K562 (cell line): ENCODE results near the gene PTPN7. TPM values are rescaled to one million over a fixed set of nuclear protein-coding genes. Genes with fewer than 3 reads are reported as not detected.

ENCODE experiments used
- ATAC-seq: fragments of 200-7000 bp; cut with Tn5 transposase; 3 replicates; pipeline ENCODE4 v1.9.1; 2020; ENCODE audit warnings: moderate library complexity
- BruUV-seq: library from RNA; stranded (reverse); fragments of 400-500 nt; replicated peaks from 2 replicates; lab custom pipeline; 2021; lab: Mats Ljungman, UMichigan
- CTCF ChIA-PET: fragments of 300-600 bp; formaldehyde crosslinking; extraction: SDS; loops from one replicate; lab custom pipeline; 2021; ENCODE audit warnings: low intra/inter-chr PET ratio; lab: Yijun Ruan, JAX
- POLR2A ChIA-PET: fragments of 300-600, 350-650 bp; sonication (Branson Sonifier 250); formaldehyde crosslinking; extraction: SDS; loops from one replicate; lab custom pipeline; 2021; ENCODE audit warnings: antibody characterized with exemption, inconsistent platforms; lab: Yijun Ruan, JAX
- DNase-seq, 4 experiments: peaks; one replicate each; pipeline versions ENCODE4 v3.0.0 to v3.0.0-alpha.2; 2011 to 2018; ENCODE audit warnings: low spot score in 3 of 4, mixed read lengths in 3 of 4; ENCODE audit errors: extremely low read depth in 1 of 4
- FAIRE-seq: peaks from 2 replicates; lab custom pipeline; 2011; peaks lifted over from hg19 to GRCh38; lab: Jason Lieb, UNC
- H2AFZ ChIP-seq: 2 replicates; pipeline ENCODE4 v1.6.0; 2011; ENCODE audit warnings: low read depth, low read length, control low read depth, inconsistent platforms
- H3K27ac ChIP-seq: fragments of 200-600 bp; 3 replicates; pipeline ENCODE4 v1.8.0; 2011; ENCODE audit warnings: low read depth, mild to moderate bottlenecking, control low read depth, inconsistent platforms, low read length, moderate library complexity, mixed read lengths; ENCODE audit errors: extremely low read depth
- H3K27me3 ChIP-seq, 2 experiments: fragments of 300-600 bp in 1 of 2; 2 replicates in 1 of 2; 3 replicates in 1 of 2; pipeline versions ENCODE4 v1.6.0 to v1.8.0; 2011; ENCODE audit warnings: inconsistent platforms in 2 of 2, low read length in 2 of 2, mild to moderate bottlenecking in 1 of 2, mixed read lengths in 1 of 2, moderate library complexity in 1 of 2; ENCODE audit not compliant: control insufficient read depth in 2 of 2, insufficient read depth in 2 of 2
- H3K36me3 ChIP-seq: fragments of 300-600 bp; 3 replicates; pipeline ENCODE4 v1.8.0; 2011; ENCODE audit warnings: mild to moderate bottlenecking, low read length, inconsistent platforms; ENCODE audit not compliant: control insufficient read depth, insufficient read depth
- H3K4me1 ChIP-seq, 2 experiments: fragments of 200-600 bp in 1 of 2; replicated peaks in 1 of 2; 2 replicates in 1 of 2; 3 replicates in 1 of 2; pipeline versions ENCODE4 v1.5.1 to v1.8.0; 2011; ENCODE audit warnings: inconsistent platforms in 2 of 2, low read length in 2 of 2, mild to moderate bottlenecking in 1 of 2, mixed read lengths in 1 of 2, moderate library complexity in 1 of 2; ENCODE audit not compliant: control insufficient read depth in 2 of 2, insufficient read depth in 2 of 2
- H3K4me2 ChIP-seq: 2 replicates; pipeline ENCODE4 v1.6.1; 2011; ENCODE audit warnings: low read length, control low read depth, inconsistent platforms, mixed read lengths; ENCODE audit not compliant: insufficient read depth
- H3K4me3 ChIP-seq: fragments of 200-600 bp; sonication (generic), shearing (Covaris generic); 2 replicates; pipeline ENCODE4 v1.5.1; 2016; ENCODE audit warnings: control low read depth, inconsistent platforms
- H3K79me2 ChIP-seq: fragments of 200-600 bp; 3 replicates; pipeline ENCODE4 v1.8.0; 2011; ENCODE audit warnings: low read length, inconsistent platforms; ENCODE audit not compliant: control insufficient read depth, insufficient read depth
- H3K9ac ChIP-seq, 2 experiments: 2 replicates each; pipeline versions ENCODE4 v1.6.0 to v1.6.1; 2011; ENCODE audit warnings: low read depth in 2 of 2, low read length in 2 of 2, control low read depth in 1 of 2, inconsistent platforms in 1 of 2, mild to moderate bottlenecking in 1 of 2, mixed read lengths in 1 of 2; ENCODE audit not compliant: insufficient read depth in 1 of 2
- H3K9me1 ChIP-seq: one replicate; pipeline ENCODE4 v1.6.0; 2011; ENCODE audit warnings: inconsistent platforms, mild to moderate bottlenecking, low read length, moderate library complexity; ENCODE audit not compliant: control insufficient read depth, insufficient read depth
- H3K9me3 ChIP-seq: replicated peaks from 2 replicates; pipeline ENCODE4 v1.5.1; 2011; ENCODE audit warnings: low read depth, low read length, inconsistent platforms; ENCODE audit not compliant: control insufficient read depth, insufficient read depth
- H4K20me1 ChIP-seq: replicated peaks from 2 replicates; pipeline ENCODE4 v1.6.1; 2011; ENCODE audit warnings: low read length, inconsistent platforms, mixed read lengths; ENCODE audit not compliant: control insufficient read depth, insufficient read depth
- POLR2G ChIP-seq: fragments of 200-400 bp; formaldehyde crosslinking; IDR thresholded peaks from 2 replicates; pipeline ENCODE4 v1.6.1; 2017; ENCODE audit warnings: low read depth, mild to moderate bottlenecking, antibody characterized with exemption, low read length, moderate library complexity
- WGBS: fragments of 100-300 bp; shearing (Covaris generic); methylation state at CpG from one replicate; pipeline ENCODE4 v1.1.6; 2016; ENCODE audit warnings: low coverage, mixed read lengths; ENCODE audit not compliant: insufficient coverage; ENCODE audit errors: missing lambda C conversion rate; 5-methylcytosine and 5-hydroxymethylcytosine counted together
- in situ Hi-C: fragments of 300-500 bp; cut with MboI; formaldehyde crosslinking; loops from 4 replicates; pipeline ENCODE4 v1.15.0; 2018; ENCODE audit warnings: inconsistent platforms, mixed read lengths
- intact Hi-C: fragments of 100-400 bp; cut with micrococcal nuclease; formaldehyde crosslinking; loops from 2 replicates; pipeline ENCODE4 v1.14.2; 2022
- polyA plus RNA-seq, 8 experiments: library from polyadenylated mRNA; depleted of rRNA in 4 of 8; stranded (reverse) in 5 of 8; unstranded in 3 of 8; fragments of >200 nt; fragmentation: Nextera tagmentation in 2 of 8; fragmentation: Illumina TruSeq in 1 of 8; extraction: Ambion mirVana in 2 of 8; extraction: Trizol in 1 of 8; gene quantifications; 2 replicates each; pipeline versions ENCODE4 v1.2.1 to v1.2.3, GENCODE V29; 2011 to 2014; ENCODE audit warnings: inconsistent platforms in 1 of 8, missing spikeins in 1 of 8
- total RNA-seq, 7 experiments: library from RNA; depleted of rRNA in 6 of 7; stranded (reverse); fragments of >200 nt in 6 of 7; fragmentation: Illumina TruSeq in 2 of 7; extraction: Trizol in 2 of 7; gene quantifications; 2 replicates each; pipeline versions ENCODE4 v1.2.1 to v1.2.3, GENCODE V29; 2011 to 2021; ENCODE audit warnings: low replicate concordance in 1 of 7
- TF ChIP-seq, protein P1 (sequence below): fragments of 250-450 bp; sonication (Bioruptor Pico); IDR thresholded peaks from 2 replicates; pipeline ENCODE4 v1.5.0; 2022; ENCODE audit warnings: mild to moderate bottlenecking

Gene PTPN7
- total and polyA plus RNA-seq, 9 of the 15 experiments (the other 6 are each of a cell fraction or from before 2014, with no cell fraction given): 18.7 to 144 (median 120) TPM

- intact Hi-C loops (no loop called here), in situ Hi-C loops (no loop called here)
- Histone ChIP-seq H3K9me1 (peaks cover 5% of the 10 kb centered on the region), H3K9me3 (no peaks in the 10 kb centered on the region), H3K27me3 (no peaks in the 10 kb centered on the region), H3K4me2 (no peak overlapping the region), H3K9ac (peak overlapping the region in 1 of 2 experiments; percentile 68; a peak in 1 of 4 replicates), H3K79me2 (no peaks in the 10 kb centered on the region), H3K4me3 (no peak overlapping the region), H3K4me1 (peaks cover 0 to 18% of the 10 kb centered on the region in 2 experiments; a peak in 3 of 5 replicates), H3K27ac (no peak overlapping the region), H2AFZ (no peak overlapping the region), H4K20me1 (peaks cover 10% of the 10 kb centered on the region), H3K36me3 (0 out of 3 replicates have a peak, but pooled peaks cover 4% of the 10 kb centered on the region)
- ChIA-PET POLR2A (interaction anchor here (0.5 to 1.9 kb wide), 8 partner anchors 10 to 170 kb away, joined by 3 to 6 read pairs (median 4); partner anchors contain the start of genes LGR6 and PPP1R12B), CTCF (no interaction called here)
- no peak for FAIRE-seq
- 39% methylated on average over 19 of the region's 19 CpGs for WGBS
- no peak for DNase-seq
- TF ChIP-seq POLR2G: peak; percentile 47; the same call in 1 of the 2 replicates
- TF ChIP-seq, protein P1, sequence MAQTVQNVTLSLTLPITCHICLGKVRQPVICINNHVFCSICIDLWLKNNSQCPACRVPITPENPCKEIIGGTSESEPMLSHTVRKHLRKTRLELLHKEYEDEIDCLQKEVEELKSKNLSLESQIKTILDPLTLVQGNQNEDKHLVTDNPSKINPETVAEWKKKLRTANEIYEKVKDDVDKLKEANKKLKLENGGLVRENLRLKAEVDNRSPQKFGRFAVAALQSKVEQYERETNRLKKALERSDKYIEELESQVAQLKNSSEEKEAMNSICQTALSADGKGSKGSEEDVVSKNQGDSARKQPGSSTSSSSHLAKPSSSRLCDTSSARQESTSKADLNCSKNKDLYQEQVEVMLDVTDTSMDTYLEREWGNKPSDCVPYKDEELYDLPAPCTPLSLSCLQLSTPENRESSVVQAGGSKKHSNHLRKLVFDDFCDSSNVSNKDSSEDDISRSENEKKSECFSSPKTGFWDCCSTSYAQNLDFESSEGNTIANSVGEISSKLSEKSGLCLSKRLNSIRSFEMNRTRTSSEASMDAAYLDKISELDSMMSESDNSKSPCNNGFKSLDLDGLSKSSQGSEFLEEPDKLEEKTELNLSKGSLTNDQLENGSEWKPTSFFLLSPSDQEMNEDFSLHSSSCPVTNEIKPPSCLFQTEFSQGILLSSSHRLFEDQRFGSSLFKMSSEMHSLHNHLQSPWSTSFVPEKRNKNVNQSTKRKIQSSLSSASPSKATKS (CRISPR knock-in tag): no peak
- no peak for ATAC-seq
- BruUV-seq: no TSS peak
Measured at GRCh38 chr1:202179828-202180750, 19.7 kb upstream of the PTPN7 start.
